Measurements from ENCODE around the gene TEX13A.

Gene TEX13A

DNA sequence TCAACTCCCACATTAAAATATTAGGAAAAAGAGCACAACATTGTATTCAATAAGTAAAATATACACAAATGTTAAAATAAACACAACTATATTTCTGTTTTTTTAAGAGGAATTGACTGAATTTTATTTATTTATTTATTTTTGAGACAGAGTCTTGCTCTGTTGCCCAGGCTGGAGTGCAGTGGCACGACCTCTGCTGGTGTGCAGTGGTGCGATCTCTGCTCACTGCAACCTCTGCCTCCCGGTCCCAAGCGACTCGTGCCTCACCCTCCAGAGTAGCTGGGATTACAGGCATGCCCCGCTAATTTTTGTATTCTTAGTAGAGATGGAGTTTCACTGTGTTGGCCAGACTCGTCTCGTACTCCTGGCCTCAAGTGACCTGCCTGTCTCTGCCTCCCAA is 31.4 kb downstream of the TEX13A start:
- Histone ChIP-seq H3K9ac (no peak overlapping the region), H3K9me3 (ENCODE audit: control insufficient read depth, low read length) (no peaks in the 10 kb centered on the region), H3K79me2 (no peaks in the 10 kb centered on the region), H3K4me2 (ENCODE audit: low read length) (no peak overlapping the region), H3K36me3 (ENCODE audit: control insufficient read depth, insufficient read depth, low read length) (no peaks in the 10 kb centered on the region), H3K4me3 (ENCODE audit: low read depth, low read length) (no peak overlapping the region), H3K27ac (no peak overlapping the region), H3K27me3 (ENCODE audit: control insufficient read depth, insufficient read depth, low read length) (no peaks in the 10 kb centered on the region), H2AFZ (no peak overlapping the region), H3K4me1 (no peaks in the 10 kb centered on the region)
- TF ChIP-seq, protein P1, sequence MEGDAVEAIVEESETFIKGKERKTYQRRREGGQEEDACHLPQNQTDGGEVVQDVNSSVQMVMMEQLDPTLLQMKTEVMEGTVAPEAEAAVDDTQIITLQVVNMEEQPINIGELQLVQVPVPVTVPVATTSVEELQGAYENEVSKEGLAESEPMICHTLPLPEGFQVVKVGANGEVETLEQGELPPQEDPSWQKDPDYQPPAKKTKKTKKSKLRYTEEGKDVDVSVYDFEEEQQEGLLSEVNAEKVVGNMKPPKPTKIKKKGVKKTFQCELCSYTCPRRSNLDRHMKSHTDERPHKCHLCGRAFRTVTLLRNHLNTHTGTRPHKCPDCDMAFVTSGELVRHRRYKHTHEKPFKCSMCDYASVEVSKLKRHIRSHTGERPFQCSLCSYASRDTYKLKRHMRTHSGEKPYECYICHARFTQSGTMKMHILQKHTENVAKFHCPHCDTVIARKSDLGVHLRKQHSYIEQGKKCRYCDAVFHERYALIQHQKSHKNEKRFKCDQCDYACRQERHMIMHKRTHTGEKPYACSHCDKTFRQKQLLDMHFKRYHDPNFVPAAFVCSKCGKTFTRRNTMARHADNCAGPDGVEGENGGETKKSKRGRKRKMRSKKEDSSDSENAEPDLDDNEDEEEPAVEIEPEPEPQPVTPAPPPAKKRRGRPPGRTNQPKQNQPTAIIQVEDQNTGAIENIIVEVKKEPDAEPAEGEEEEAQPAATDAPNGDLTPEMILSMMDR (IDR thresholded peaks at IDR 0.05), result no peak

DNA sequence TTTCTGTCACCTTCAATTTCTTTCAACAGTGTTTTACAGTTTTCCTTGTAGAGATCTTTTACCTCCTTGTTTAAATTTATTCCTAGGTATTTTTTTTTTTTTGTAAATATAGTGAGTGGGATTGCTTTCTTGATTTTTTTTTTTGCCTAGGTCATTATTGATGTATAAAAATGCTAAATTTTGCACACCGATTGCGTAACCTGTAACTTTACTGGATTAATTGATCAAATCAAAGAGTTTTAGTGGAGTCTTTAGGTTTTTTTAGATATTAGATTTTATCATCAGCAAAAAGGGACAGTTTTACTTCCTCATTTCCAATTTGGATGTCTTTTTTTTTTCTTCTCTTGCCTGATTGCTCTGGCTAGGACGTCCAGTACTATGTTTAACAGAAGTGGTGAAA is 40.9 kb downstream of the TEX13A start:
- no peaks in the 10 kb centered on the region for H3K79me2 ChIP-seq
- H2AFZ ChIP-seq, result no peak overlapping the region
- no peaks in the 10 kb centered on the region for H3K36me3 ChIP-seq (ENCODE audit: control insufficient read depth, insufficient read depth, low read length)
- H3K27ac ChIP-seq, result no peak overlapping the region
- no peak overlapping the region for H3K4me2 ChIP-seq (ENCODE audit: low read length)
- no peaks in the 10 kb centered on the region for H3K27me3 ChIP-seq (ENCODE audit: control insufficient read depth, insufficient read depth, low read length)
- no peak overlapping the region for H3K9ac ChIP-seq
- no peaks in the 10 kb centered on the region for H3K4me1 ChIP-seq
- TF ChIP-seq, protein P1 (IDR thresholded peaks at IDR 0.05), result no peak
- H3K9me3 ChIP-seq (ENCODE audit: control insufficient read depth, low read length), result no peaks in the 10 kb centered on the region
- no peak overlapping the region for H3K4me3 ChIP-seq (ENCODE audit: low read depth, low read length)

DNA sequence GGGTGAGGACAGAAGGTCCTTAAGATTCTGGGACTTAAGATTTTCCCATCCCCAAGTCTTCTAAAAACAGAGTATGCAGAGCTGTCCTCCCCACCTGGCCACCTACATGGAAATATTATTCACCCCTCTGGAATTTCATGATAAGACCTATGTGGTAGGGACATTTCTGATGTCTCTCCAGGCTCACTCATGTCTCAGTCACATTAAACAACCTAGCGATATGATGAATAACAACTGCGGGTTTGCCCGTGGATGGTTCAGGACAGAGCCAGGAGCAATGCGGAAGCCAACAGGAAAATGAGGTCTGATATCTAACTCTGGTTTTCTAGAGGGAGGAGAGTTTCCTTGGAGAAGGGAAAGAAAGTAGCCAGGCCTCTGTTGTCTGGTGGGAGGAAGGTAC is 47.4 kb downstream of the TEX13A start:
- Histone ChIP-seq H3K36me3 (ENCODE audit: control insufficient read depth, insufficient read depth, low read length) (no peaks in the 10 kb centered on the region), H3K79me2 (no peaks in the 10 kb centered on the region), H3K4me2 (ENCODE audit: low read length) (no peak overlapping the region), H3K9me3 (ENCODE audit: control insufficient read depth, low read length) (no peaks in the 10 kb centered on the region), H3K9ac (no peak overlapping the region), H3K27me3 (ENCODE audit: control insufficient read depth, insufficient read depth, low read length) (no peaks in the 10 kb centered on the region), H3K4me1 (no peaks in the 10 kb centered on the region), H3K4me3 (ENCODE audit: low read depth, low read length) (no peak overlapping the region), H2AFZ (no peak overlapping the region), H3K27ac (no peak overlapping the region)
- TF ChIP-seq, protein P1 (IDR thresholded peaks at IDR 0.05), result no peak

Measured in parathyroid adenoma (tissue), 2 donors.